K562 (cell line): ENCODE data around the gene MATR3. TPM values are rescaled to one million over a fixed set of nuclear protein-coding genes. Genes with fewer than 3 reads are reported as not detected.

Experiments
- ATAC-seq: fragments of 200-7000 bp; cut with Tn5 transposase; 3 replicates; pipeline ENCODE4 v1.9.1; 2020; ENCODE audit warnings: moderate library complexity
- BruUV-seq: library from RNA; stranded (reverse); fragments of 400-500 nt; replicated peaks from 2 replicates; lab custom pipeline; 2021; lab: Mats Ljungman, UMichigan
- CTCF ChIA-PET: fragments of 300-600 bp; formaldehyde crosslinking; extraction: SDS; loops from one replicate; lab custom pipeline; 2021; ENCODE audit warnings: low intra/inter-chr PET ratio; lab: Yijun Ruan, JAX
- POLR2A ChIA-PET: fragments of 300-600, 350-650 bp; sonication (Branson Sonifier 250); formaldehyde crosslinking; extraction: SDS; loops from one replicate; lab custom pipeline; 2021; ENCODE audit warnings: antibody characterized with exemption, inconsistent platforms; lab: Yijun Ruan, JAX
- DNase-seq, 4 experiments: peaks; one replicate each; pipeline versions ENCODE4 v3.0.0 to v3.0.0-alpha.2; 2011 to 2018; ENCODE audit warnings: low spot score in 3 of 4, mixed read lengths in 3 of 4; ENCODE audit errors: extremely low read depth in 1 of 4
- FAIRE-seq: peaks from 2 replicates; lab custom pipeline; 2011; peaks lifted over from hg19 to GRCh38; lab: Jason Lieb, UNC
- H2AFZ ChIP-seq: 2 replicates; pipeline ENCODE4 v1.6.0; 2011; ENCODE audit warnings: low read depth, low read length, control low read depth, inconsistent platforms
- H3K27ac ChIP-seq: fragments of 200-600 bp; 3 replicates; pipeline ENCODE4 v1.8.0; 2011; ENCODE audit warnings: low read depth, mild to moderate bottlenecking, control low read depth, inconsistent platforms, low read length, moderate library complexity, mixed read lengths; ENCODE audit errors: extremely low read depth
- H3K27me3 ChIP-seq, 2 experiments: fragments of 300-600 bp in 1 of 2; 2 replicates in 1 of 2; 3 replicates in 1 of 2; pipeline versions ENCODE4 v1.6.0 to v1.8.0; 2011; ENCODE audit warnings: inconsistent platforms in 2 of 2, low read length in 2 of 2, mild to moderate bottlenecking in 1 of 2, mixed read lengths in 1 of 2, moderate library complexity in 1 of 2; ENCODE audit not compliant: control insufficient read depth in 2 of 2, insufficient read depth in 2 of 2
- H3K36me3 ChIP-seq: fragments of 300-600 bp; 3 replicates; pipeline ENCODE4 v1.8.0; 2011; ENCODE audit warnings: mild to moderate bottlenecking, low read length, inconsistent platforms; ENCODE audit not compliant: control insufficient read depth, insufficient read depth
- H3K4me1 ChIP-seq, 2 experiments: fragments of 200-600 bp in 1 of 2; replicated peaks in 1 of 2; 2 replicates in 1 of 2; 3 replicates in 1 of 2; pipeline versions ENCODE4 v1.5.1 to v1.8.0; 2011; ENCODE audit warnings: inconsistent platforms in 2 of 2, low read length in 2 of 2, mild to moderate bottlenecking in 1 of 2, mixed read lengths in 1 of 2, moderate library complexity in 1 of 2; ENCODE audit not compliant: control insufficient read depth in 2 of 2, insufficient read depth in 2 of 2
- H3K4me2 ChIP-seq: 2 replicates; pipeline ENCODE4 v1.6.1; 2011; ENCODE audit warnings: low read length, control low read depth, inconsistent platforms, mixed read lengths; ENCODE audit not compliant: insufficient read depth
- H3K4me3 ChIP-seq: fragments of 200-600 bp; sonication (generic), shearing (Covaris generic); 2 replicates; pipeline ENCODE4 v1.5.1; 2016; ENCODE audit warnings: control low read depth, inconsistent platforms
- H3K79me2 ChIP-seq: fragments of 200-600 bp; 3 replicates; pipeline ENCODE4 v1.8.0; 2011; ENCODE audit warnings: low read length, inconsistent platforms; ENCODE audit not compliant: control insufficient read depth, insufficient read depth
- H3K9ac ChIP-seq, 2 experiments: 2 replicates each; pipeline versions ENCODE4 v1.6.0 to v1.6.1; 2011; ENCODE audit warnings: low read depth in 2 of 2, low read length in 2 of 2, control low read depth in 1 of 2, inconsistent platforms in 1 of 2, mild to moderate bottlenecking in 1 of 2, mixed read lengths in 1 of 2; ENCODE audit not compliant: insufficient read depth in 1 of 2
- H3K9me1 ChIP-seq: one replicate; pipeline ENCODE4 v1.6.0; 2011; ENCODE audit warnings: inconsistent platforms, mild to moderate bottlenecking, low read length, moderate library complexity; ENCODE audit not compliant: control insufficient read depth, insufficient read depth
- H3K9me3 ChIP-seq: replicated peaks from 2 replicates; pipeline ENCODE4 v1.5.1; 2011; ENCODE audit warnings: low read depth, low read length, inconsistent platforms; ENCODE audit not compliant: control insufficient read depth, insufficient read depth
- H4K20me1 ChIP-seq: replicated peaks from 2 replicates; pipeline ENCODE4 v1.6.1; 2011; ENCODE audit warnings: low read length, inconsistent platforms, mixed read lengths; ENCODE audit not compliant: control insufficient read depth, insufficient read depth
- FOXJ2 ChIP-seq: fragments of 200-800 bp; sonication (Bioruptor generic); IDR thresholded peaks from 2 replicates; pipeline ENCODE4 v1.6.1; 2016; ENCODE audit warnings: missing genetic modification characterization, missing compliant biosample characterization
- GATA2 ChIP-seq: sonication (generic); formaldehyde crosslinking; IDR thresholded peaks from 2 replicates; pipeline ENCODE4 v1.4.0; 2020; ENCODE audit warnings: mild to moderate bottlenecking, missing genetic modification reagents
- KDM1A ChIP-seq, 2 experiments: fragments of 450-650 bp; IDR thresholded peaks; 2 replicates each; pipeline ENCODE4 v1.6.1; 2016; ENCODE audit warnings: mild to moderate bottlenecking in 2 of 2
- POLR2A ChIP-seq: fragments of 450-650 bp; conservative IDR thresholded peaks from 2 replicates; pipeline ENCODE4 v1.6.1; 2016
- POLR2AphosphoS5 ChIP-seq: IDR thresholded peaks from 2 replicates; pipeline ENCODE4 v1.6.1; 2011; ENCODE audit warnings: mild to moderate bottlenecking, low read depth, low read length, moderate library complexity; ENCODE audit not compliant: control insufficient read depth, insufficient read depth
- SREBF1 ChIP-seq: fragments of 150-350 bp; IDR thresholded peaks from 2 replicates; pipeline ENCODE4 v1.6.1; 2014; ENCODE audit warnings: antibody characterized with exemption, low read depth, low read length, borderline replicate concordance
- SREBF2 ChIP-seq: sonication (generic); formaldehyde crosslinking; IDR thresholded peaks from 2 replicates; pipeline ENCODE4 v1.4.0; 2020; ENCODE audit warnings: mild to moderate bottlenecking, missing genetic modification reagents
- ZNF212 ChIP-seq: fragments of 450-650 bp; formaldehyde crosslinking; IDR thresholded peaks from 2 replicates; pipeline ENCODE4 v1.4.0; 2020; ENCODE audit warnings: mild to moderate bottlenecking
- ZNF766 ChIP-seq: fragments of 200-800 bp; sonication (Bioruptor generic); conservative IDR thresholded peaks from 2 replicates; pipeline ENCODE4 v1.6.1; 2016; ENCODE audit warnings: missing genetic modification characterization, missing compliant biosample characterization
- ZNF830 ChIP-seq: fragments of 250-450 bp; sonication (Bioruptor Pico); IDR thresholded peaks from 2 replicates; pipeline ENCODE4 v1.5.0; 2021; ENCODE audit warnings: mild to moderate bottlenecking
- WGBS: fragments of 100-300 bp; shearing (Covaris generic); methylation state at CpG from one replicate; pipeline ENCODE4 v1.1.6; 2016; ENCODE audit warnings: low coverage, mixed read lengths; ENCODE audit not compliant: insufficient coverage; ENCODE audit errors: missing lambda C conversion rate; 5-methylcytosine and 5-hydroxymethylcytosine counted together
- in situ Hi-C: fragments of 300-500 bp; cut with MboI; formaldehyde crosslinking; loops from 4 replicates; pipeline ENCODE4 v1.15.0; 2018; ENCODE audit warnings: inconsistent platforms, mixed read lengths
- intact Hi-C: fragments of 100-400 bp; cut with micrococcal nuclease; formaldehyde crosslinking; loops from 2 replicates; pipeline ENCODE4 v1.14.2; 2022
- polyA plus RNA-seq, 8 experiments: library from polyadenylated mRNA; depleted of rRNA in 4 of 8; stranded (reverse) in 5 of 8; unstranded in 3 of 8; fragments of >200 nt; fragmentation: Nextera tagmentation in 2 of 8; fragmentation: Illumina TruSeq in 1 of 8; extraction: Ambion mirVana in 2 of 8; extraction: Trizol in 1 of 8; gene quantifications; 2 replicates each; pipeline versions ENCODE4 v1.2.1 to v1.2.3, GENCODE V29; 2011 to 2014; ENCODE audit warnings: inconsistent platforms in 1 of 8, missing spikeins in 1 of 8
- total RNA-seq, 7 experiments: library from RNA; depleted of rRNA in 6 of 7; stranded (reverse); fragments of >200 nt in 6 of 7; fragmentation: Illumina TruSeq in 2 of 7; extraction: Trizol in 2 of 7; gene quantifications; 2 replicates each; pipeline versions ENCODE4 v1.2.1 to v1.2.3, GENCODE V29; 2011 to 2021; ENCODE audit warnings: low replicate concordance in 1 of 7
- TF ChIP-seq, protein P1 (sequence below): fragments of 450-650 bp; formaldehyde crosslinking; IDR thresholded peaks from 2 replicates; pipeline ENCODE4 v1.4.0; 2022; ENCODE audit warnings: missing genetic modification characterization
- TF ChIP-seq, protein P2 (sequence below): fragments of 150-350 bp; IDR thresholded peaks from 2 replicates; pipeline ENCODE4 v1.6.1; 2014; ENCODE audit warnings: low read depth, mild to moderate bottlenecking, low read length, borderline replicate concordance
- TF ChIP-seq, protein P3 (sequence below): sonication (generic); IDR thresholded peaks from 2 replicates; pipeline ENCODE4 v1.6.1; 2016

The MATR3 gene
- total and polyA plus RNA-seq, 9 of the 15 experiments (the other 6 are each of a cell fraction or from before 2014, with no cell fraction given) = 150 to 425 (median 263) TPM

DNA sequence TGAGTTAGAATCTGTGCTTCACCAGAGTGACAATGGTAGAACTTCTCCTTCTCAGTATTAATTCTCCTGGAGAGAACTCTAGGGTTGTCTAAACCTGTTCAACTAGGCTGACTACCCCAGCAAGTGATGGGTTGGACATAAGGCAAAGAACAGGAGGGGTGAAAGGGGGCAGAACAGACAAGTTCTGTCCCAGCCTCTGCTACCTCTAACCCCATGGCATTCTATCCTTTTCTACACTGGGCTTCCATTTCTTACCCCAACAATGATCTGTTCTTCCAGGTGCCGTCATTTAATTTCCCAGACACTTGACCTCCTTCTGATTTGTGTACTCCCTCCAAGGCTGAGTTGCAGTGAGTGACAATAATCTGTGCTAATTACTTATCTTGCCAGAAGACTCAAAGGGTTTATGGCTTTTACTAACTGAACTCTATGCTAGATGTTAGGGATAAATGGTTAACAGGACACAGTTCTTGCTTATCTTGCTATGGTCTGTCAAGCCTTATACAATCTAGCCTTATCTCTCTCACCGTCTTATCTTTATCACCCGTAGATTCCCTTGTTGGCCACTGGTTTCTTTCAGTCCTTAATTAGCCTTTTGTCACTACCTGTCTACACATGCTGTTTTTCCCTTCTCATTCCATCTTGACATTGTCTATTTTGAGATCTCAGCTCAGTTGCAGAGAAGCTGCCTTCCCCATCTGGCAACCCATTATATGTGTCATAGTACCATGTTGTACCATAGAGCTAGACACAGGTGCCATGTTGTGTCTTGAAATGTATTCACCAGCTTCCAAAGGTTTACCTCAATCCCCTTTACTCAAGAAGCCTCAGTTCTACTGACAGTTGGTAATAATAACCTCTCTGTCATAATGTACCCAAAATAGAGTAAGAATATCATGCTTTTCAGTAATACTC is 10.0 kb upstream of the MATR3 start:
- Histone ChIP-seq H3K36me3 (peaks cover 72% of the 10 kb centered on the region), H2AFZ (no peak overlapping the region), H3K4me2 (no peak overlapping the region), H3K79me2 (peaks cover 38% of the 10 kb centered on the region), H3K4me1 (peaks cover 4% of the 10 kb centered on the region in 2 experiments; a peak in 4 of 5 replicates), H3K27ac (no peak overlapping the region), H3K9me3 (no peaks in the 10 kb centered on the region), H3K4me3 (no peak overlapping the region), H3K9me1 (peaks cover 2% of the 10 kb centered on the region), H4K20me1 (no peaks in the 10 kb centered on the region), H3K27me3 (no peaks in the 10 kb centered on the region), H3K9ac (no peak overlapping the region)
- DNase-seq = no peak
- in situ Hi-C loops (no loop called here), intact Hi-C loops (no loop called here)
- TSS peak; percentile 0 for BruUV-seq
- POLR2A ChIA-PET = interaction anchor here (1.0 to 3.2 kb wide), 3 partner anchors 9 to 10 kb away, joined by 4 to 14 read pairs (median 14); partner anchors contain the start of gene MATR3
- FAIRE-seq = no peak
- TF ChIP-seq POLR2AphosphoS5 (peak; percentile 51; the same call in 1 of the 2 replicates), GATA2 (peak; percentile 38; the same call in 1 of the 2 replicates), ZNF766 (CRISPR knock-in tag) (0 out of 2 replicates have a peak, but pooled peaks have one; percentile 39), SREBF1 (no peak), ZNF830 (CRISPR knock-in tag) (no peak), ZNF212 (CRISPR knock-in tag) (no peak), FOXJ2 (tag) (no peak), SREBF2 (CRISPR knock-in tag) (0 out of 2 replicates have a peak, but pooled peaks have one; percentile 44), POLR2A (peak; percentile 67), KDM1A (IDR thresholded peaks at IDR 0.05) (peak; percentile 27 to 48; a peak in 3 of 4 replicates)
- TF ChIP-seq, protein P1, sequence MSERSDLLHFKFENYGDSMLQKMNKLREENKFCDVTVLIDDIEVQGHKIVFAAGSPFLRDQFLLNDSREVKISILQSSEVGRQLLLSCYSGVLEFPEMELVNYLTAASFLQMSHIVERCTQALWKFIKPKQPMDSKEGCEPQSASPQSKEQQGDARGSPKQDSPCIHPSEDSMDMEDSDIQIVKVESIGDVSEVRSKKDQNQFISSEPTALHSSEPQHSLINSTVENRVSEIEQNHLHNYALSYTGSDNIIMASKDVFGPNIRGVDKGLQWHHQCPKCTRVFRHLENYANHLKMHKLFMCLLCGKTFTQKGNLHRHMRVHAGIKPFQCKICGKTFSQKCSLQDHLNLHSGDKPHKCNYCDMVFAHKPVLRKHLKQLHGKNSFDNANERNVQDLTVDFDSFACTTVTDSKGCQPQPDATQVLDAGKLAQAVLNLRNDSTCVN (CRISPR knock-in tag) = no peak
- TF ChIP-seq, protein P2, sequence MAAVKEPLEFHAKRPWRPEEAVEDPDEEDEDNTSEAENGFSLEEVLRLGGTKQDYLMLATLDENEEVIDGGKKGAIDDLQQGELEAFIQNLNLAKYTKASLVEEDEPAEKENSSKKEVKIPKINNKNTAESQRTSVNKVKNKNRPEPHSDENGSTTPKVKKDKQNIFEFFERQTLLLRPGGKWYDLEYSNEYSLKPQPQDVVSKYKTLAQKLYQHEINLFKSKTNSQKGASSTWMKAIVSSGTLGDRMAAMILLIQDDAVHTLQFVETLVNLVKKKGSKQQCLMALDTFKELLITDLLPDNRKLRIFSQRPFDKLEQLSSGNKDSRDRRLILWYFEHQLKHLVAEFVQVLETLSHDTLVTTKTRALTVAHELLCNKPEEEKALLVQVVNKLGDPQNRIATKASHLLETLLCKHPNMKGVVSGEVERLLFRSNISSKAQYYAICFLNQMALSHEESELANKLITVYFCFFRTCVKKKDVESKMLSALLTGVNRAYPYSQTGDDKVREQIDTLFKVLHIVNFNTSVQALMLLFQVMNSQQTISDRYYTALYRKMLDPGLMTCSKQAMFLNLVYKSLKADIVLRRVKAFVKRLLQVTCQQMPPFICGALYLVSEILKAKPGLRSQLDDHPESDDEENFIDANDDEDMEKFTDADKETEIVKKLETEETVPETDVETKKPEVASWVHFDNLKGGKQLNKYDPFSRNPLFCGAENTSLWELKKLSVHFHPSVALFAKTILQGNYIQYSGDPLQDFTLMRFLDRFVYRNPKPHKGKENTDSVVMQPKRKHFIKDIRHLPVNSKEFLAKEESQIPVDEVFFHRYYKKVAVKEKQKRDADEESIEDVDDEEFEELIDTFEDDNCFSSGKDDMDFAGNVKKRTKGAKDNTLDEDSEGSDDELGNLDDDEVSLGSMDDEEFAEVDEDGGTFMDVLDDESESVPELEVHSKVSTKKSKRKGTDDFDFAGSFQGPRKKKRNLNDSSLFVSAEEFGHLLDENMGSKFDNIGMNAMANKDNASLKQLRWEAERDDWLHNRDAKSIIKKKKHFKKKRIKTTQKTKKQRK = no peak
- TF ChIP-seq, protein P3, sequence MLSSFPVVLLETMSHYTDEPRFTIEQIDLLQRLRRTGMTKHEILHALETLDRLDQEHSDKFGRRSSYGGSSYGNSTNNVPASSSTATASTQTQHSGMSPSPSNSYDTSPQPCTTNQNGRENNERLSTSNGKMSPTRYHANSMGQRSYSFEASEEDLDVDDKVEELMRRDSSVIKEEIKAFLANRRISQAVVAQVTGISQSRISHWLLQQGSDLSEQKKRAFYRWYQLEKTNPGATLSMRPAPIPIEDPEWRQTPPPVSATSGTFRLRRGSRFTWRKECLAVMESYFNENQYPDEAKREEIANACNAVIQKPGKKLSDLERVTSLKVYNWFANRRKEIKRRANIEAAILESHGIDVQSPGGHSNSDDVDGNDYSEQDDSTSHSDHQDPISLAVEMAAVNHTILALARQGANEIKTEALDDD = peak; percentile 49; the same call in 1 of the 2 replicates
- ATAC-seq = no peak
- 7% methylated on average over 3 of the region's 3 CpGs for WGBS
- CTCF ChIA-PET = no interaction called here
